Measurements from ENCODE around the gene PNCK.
"Not testable (repeated sequence)": the region's sequence is repeated elsewhere in the genome, so short reads cannot be mapped to it uniquely, and the experiment has no call there.

PNCK gene

DNA sequence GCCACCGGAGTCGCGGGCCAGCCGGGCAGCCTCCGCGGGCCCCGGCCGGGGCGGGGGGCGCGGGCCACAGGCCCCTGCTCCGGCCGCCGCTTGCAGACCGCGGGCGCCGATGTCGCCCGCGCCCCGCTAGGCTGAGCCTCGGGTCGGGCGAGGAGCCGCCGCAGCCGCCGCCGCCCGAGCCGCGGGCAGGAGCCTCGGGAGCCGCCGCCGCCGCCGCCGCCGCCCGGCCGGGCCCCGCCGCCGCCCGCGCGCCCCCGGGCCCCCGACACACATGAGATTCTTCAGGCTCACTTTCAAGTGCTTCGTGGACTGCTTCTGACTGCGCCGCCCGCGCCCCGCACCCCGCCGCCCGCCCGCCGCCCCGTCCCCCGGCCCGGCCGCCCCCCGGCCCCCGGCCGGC lies 14.5 kb upstream of the PNCK start:
- DNase-seq = no peak
- in situ Hi-C loops (cut with MboI; ENCODE audit: low pct_unique_long_range_greater_than_20kb, low sequenced_read_pairs) = no loop called here

GRCh38 chrX:153687121-153688039 lies 13.8 kb upstream of the PNCK start, which contains the start of gene SLC6A8:
TSS of gene SLC6A8 (plus strand) at chrX:153687926. CDS start at chrX:153688575, 649 bp downstream.
- in situ Hi-C loops (cut with MboI; ENCODE audit: low pct_unique_long_range_greater_than_20kb, low sequenced_read_pairs) = no loop called here
- DNase-seq = peak; percentile 58

DNA sequence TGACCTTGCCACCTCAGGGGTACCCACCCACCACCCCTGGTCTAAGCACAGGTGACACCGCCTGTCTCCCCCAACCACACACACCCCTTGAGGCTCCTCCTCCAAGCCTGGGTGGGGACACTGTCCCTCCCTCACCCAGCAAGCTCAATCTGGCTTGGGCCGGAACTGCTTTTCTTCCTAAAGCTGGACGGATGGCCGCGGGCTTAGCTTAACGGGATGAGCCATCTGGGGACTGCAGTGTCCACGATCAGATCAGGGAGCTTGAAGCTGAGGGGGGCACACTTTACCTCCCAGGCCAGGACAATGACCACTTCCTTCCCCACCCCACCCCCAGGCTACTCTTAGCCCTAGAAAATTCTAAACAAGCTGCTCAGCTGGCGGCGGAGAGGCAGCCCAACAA lies 13.1 kb upstream of the PNCK start:
- no peak for DNase-seq
- in situ Hi-C loops (cut with MboI; ENCODE audit: low pct_unique_long_range_greater_than_20kb, low sequenced_read_pairs) = no loop called here

DNA sequence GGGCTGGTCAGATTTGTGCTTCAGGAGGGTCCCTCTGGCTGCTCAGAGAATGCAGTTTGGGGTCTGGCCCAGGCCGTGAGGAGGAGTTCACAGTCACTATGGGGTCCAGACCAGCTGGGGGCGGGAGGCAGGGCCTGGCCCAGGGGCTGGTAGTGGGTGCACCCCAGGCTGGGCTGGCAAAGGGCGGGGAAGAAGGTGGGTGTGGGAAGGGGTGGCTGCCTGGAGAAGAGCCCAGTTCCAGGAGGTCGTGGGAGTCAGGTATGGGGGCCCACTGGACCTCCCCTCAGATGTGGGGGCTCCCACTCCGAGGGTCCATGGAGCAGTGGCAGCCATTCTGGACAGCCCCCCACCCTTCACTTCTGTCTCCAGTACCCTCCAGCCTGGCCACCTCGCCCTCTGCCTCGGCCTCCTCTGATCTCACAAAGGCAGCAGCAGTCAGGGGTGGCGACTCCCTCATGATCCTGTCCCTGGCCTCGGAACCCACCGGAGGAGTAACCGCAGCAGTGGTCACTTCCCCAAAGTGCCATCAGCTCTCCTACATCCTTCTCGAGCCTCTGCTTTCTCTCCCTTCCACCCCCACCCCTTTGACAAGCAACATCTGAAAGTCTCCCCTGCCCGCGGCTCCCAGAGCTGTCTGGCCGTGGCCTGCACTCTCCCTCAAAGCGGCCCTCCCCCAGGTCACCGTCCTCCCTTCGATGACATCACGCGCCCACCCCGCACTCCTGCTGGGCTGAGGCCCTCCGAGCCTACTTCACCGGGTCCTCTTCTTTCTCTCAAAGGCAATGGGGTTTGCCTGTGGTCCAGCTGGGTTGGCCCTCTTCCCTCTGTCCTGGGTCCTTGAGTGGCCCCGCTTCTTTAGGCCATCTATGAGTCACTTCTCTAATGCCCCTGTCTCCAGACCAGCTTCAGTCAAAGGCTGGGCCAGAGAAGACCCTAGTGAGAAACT lies 12.4 kb upstream of the PNCK start:
- peak; percentile 47 for DNase-seq
- in situ Hi-C loops (cut with MboI; ENCODE audit: low pct_unique_long_range_greater_than_20kb, low sequenced_read_pairs) = no loop called here

- no peak for DNase-seq
- in situ Hi-C loops (cut with MboI; ENCODE audit: low pct_unique_long_range_greater_than_20kb, low sequenced_read_pairs) = no loop called here
Measured at GRCh38 chrX:153685156-153685536, 11.5 kb upstream of the PNCK start.

DNA sequence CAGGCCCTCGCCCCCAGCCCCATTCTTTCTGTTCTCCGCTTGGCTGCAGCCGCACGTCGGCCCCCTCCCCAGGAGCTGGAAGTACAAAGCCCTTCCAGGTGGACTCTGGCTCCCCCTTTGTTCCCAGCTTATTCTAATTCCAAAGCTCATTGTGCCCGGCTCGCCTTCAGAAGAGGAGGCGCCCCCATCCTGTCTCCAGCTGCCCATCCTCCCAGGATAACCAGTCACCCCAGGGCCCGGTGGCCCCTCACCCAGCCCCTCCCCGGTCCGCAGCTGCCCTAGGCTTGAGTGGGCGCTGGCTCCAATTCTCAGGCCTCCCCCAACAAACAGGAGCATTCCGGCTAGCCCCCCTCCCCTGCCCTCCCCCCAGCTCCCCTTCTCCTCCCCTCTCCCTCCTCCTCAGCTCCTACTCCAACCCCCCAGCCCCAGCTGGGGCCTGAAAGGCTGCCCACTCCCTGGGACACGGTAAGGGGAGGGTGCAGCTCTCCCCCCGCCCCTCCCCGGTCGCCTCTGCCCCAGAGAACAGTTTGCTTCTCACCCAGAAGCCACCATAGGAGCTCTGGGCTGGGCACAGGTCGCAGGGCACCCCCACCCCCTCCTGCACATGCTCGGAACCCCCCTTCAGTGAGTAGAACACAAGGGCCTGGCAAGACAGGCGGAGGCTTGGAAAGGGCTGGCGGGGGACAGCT lies 11.0 kb upstream of the PNCK start:
- in situ Hi-C loops (cut with MboI; ENCODE audit: low pct_unique_long_range_greater_than_20kb, low sequenced_read_pairs) = no loop called here

GRCh38 chrX:153683486-153683885 lies 9.9 kb upstream of the PNCK start:
- DNase-seq; in situ Hi-C loops (cut with MboI; ENCODE audit: low pct_unique_long_range_greater_than_20kb, low sequenced_read_pairs): not testable (repeated sequence)

More for the DNA sequence above, 11.0 kb upstream of the PNCK start:
- DNase-seq = no peak

DNA sequence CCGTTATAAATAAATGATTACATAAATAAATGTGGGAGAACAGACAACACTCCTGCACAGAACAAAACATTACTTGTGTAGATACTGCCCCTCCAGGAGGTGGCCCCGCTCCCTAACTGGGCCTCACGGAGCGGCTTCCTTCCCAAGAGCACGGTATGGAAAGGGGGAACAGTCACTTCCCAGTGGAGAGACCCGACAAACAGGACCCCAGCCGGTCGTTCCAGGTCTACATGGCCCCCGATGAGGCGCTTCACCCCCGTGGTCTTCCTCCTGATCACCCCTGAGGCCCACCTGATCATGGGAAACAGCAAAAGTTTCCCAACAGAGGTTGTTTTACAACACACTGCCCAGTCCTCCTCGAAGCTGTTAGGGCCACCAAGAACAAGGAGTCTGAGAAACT lies 7.6 kb upstream of the PNCK start:
- no peak for DNase-seq
- in situ Hi-C loops (cut with MboI; ENCODE audit: low pct_unique_long_range_greater_than_20kb, low sequenced_read_pairs) = no loop called here

- in situ Hi-C loops (cut with MboI; ENCODE audit: low pct_unique_long_range_greater_than_20kb, low sequenced_read_pairs) = loop anchor here (25.0 kb wide), 2 partner anchors 112 to 712 kb away; no protein-coding TSS in a partner anchor
- DNase-seq = no peak
Measured at GRCh38 chrX:153674219-153674851, 722 bp upstream of the PNCK start.

DNA sequence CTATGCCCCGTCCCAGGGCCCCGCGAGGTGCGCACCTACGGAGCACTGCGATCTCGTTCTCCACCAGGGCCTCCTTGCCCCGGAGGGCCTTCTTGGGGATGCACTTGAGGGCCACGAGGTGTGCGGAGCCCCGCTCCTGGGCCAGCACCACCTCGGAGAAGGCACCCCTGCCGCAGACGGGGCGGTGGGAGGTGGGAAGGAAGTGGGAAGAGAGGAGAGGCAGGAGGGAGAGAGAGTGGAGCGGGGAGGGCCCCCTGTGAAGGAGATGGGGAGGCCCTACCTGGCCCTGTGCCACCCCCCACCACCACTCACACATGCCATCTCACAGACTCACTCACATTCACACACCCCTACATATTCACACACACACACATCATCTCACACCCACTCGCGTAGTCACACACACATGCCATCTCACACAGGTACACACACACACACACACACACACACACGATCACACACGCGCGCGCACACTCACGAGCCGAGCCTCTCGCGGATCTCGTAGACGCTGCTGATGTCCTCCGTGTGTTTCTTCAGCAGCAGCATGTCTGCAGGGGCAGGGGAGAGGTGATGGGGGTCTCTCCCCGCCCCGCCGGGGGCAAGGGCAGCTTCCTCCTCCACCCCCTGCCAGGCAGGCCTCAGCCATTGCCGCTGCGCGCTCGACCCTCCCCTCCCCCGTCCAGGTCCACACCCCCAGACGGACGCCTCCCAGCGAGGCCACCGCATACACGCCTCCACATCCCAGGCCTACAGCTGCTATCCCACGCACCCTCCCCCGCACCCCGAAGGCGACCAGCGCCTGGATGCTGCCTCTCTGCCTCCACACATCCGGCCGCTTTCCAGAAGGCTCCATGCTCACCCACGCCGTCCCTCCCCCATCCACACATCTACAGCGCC lies 834 bp downstream of the PNCK start:
- peak; percentile 61 for DNase-seq
- in situ Hi-C loops (cut with MboI; ENCODE audit: low pct_unique_long_range_greater_than_20kb, low sequenced_read_pairs) = loop anchor here (25.0 kb wide), 2 partner anchors 110 to 710 kb away; no protein-coding TSS in a partner anchor

DNA sequence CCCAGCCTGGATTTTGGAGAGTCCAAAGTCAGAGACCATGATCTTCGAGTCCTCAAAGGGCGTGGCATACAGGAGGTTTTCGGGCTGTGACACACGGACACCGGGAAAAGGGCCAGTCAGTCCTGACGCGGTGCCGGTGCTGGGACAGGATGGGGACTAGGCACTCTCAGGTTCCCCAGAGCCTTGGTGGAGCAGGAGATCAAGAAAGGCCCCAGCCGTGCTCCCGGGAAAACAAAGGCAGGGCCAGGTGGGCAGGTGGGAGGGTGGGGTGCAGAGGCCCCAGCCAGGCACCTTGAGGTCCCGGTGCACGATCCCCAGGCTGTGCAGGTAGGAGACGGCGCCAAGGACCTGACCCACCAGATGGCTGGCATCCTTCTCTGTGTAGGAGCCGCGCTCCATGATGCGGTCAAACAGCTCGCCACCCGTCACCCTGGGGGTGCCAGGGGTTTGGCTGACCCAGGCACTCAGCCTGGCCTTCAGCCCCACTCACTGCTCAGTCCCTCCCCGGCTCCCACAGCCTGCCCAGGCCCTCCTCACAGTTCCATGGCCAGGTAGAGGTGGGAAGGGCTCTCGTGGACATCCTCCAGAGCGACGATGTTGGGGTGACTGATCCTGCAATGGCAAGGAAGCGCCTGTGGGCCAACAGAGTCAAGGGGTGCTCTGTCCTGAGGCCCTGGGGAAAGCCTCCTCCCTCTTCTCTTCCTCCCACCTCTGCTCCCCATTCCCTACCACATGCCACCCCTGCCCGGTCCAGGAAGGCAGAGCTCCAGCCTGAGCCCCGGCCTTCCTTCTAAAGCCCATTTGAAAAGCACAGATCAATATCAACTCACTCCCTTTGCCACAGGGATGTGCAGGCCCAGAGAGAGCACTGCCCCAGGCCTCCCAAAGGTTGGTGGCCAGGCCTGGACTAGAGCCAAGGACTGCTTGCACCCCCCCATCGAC lies 1.8 kb downstream of the PNCK start:
- in situ Hi-C loops (cut with MboI; ENCODE audit: low pct_unique_long_range_greater_than_20kb, low sequenced_read_pairs) = loop anchor here (25.0 kb wide), 2 partner anchors 110 to 710 kb away; no protein-coding TSS in a partner anchor
- DNase-seq = no peak

DNA sequence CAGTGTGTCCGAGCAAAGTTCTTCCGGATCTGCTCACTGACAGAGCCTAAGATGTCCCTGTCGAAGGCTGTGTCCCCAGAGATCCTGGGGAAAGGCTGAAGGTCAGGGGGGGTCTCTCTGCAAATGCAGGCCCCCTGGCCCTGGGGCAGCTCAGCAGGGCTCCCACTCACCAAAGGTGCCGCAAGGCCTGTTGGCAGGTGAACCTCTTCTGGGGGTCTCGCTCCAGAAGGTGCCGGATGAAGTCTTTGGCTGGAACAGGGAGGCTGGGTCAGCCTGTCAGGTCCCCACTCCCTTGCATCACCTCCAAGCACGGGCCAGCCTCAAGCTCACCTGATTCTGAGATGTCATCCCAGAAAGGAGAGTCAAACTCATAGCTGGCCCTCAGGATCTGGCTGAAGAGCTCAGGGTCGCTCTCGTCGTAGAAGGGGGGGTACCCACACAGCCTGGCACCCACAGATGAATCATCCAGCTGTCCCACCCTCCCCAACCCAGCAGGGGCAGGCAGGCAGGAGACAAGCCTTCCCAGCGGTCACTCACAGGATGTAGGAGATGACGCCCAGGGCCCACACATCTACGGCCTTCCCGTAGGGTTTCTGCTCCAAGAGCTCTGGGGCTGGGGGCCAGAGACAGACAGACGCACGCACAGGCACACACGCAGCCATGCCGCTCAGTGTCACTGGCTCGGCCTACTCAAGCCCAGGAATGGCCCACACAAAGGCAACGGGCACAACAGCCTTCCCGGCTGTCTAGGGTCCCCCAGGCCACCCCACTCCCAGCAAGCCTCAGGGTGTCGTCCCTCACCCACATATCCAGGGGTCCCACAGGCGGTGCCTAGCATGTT lies 2.6 kb downstream of the PNCK start:
- no peak for DNase-seq
- in situ Hi-C loops (cut with MboI; ENCODE audit: low pct_unique_long_range_greater_than_20kb, low sequenced_read_pairs) = loop anchor here (25.0 kb wide), 2 partner anchors 109 to 709 kb away; no protein-coding TSS in a partner anchor

DNA sequence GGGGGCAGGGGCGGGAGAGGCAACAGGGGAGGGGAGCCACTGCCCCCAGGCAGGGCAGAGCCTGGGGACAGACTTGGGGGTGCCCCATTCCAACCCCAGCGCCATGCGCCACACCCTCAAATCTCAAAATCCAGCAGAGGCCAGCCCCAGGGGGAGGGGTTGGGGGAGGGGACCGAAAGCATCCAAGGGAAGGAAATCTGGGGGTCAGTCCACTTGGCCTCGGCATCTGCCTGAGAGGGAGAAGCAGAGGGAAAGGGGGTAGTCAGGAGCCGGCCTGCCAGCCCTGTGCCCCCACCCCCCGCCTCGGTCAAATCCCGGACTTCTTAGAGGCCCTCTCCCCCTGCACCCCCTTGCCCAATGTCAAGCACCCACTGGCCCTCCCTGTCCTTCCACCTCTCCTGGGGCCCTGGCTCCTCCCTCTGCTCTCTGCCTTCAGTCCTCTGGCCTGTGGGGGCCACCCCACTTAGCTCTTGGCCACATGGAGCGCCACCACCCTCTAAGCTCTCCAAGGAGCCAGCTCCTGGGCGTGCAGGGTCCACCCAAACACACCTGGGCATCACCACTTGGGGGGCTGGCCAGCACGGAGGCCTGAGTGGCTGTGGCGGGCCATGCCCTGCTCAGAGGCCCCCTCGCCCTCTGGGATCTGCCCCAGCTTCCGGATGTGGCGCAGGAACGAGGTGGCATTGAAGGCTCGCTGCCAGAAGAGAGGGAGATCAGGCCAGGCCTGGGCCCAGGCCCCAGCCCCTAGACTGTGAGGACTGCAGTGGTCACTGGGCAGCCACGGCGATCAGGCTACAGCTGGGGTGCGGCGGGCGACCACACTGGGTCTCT lies 3.5 kb downstream of the PNCK start:
- in situ Hi-C loops (cut with MboI; ENCODE audit: low pct_unique_long_range_greater_than_20kb, low sequenced_read_pairs) = loop anchor here (25.0 kb wide), 2 partner anchors 108 to 708 kb away; no protein-coding TSS in a partner anchor
- DNase-seq = no peak

DNA sequence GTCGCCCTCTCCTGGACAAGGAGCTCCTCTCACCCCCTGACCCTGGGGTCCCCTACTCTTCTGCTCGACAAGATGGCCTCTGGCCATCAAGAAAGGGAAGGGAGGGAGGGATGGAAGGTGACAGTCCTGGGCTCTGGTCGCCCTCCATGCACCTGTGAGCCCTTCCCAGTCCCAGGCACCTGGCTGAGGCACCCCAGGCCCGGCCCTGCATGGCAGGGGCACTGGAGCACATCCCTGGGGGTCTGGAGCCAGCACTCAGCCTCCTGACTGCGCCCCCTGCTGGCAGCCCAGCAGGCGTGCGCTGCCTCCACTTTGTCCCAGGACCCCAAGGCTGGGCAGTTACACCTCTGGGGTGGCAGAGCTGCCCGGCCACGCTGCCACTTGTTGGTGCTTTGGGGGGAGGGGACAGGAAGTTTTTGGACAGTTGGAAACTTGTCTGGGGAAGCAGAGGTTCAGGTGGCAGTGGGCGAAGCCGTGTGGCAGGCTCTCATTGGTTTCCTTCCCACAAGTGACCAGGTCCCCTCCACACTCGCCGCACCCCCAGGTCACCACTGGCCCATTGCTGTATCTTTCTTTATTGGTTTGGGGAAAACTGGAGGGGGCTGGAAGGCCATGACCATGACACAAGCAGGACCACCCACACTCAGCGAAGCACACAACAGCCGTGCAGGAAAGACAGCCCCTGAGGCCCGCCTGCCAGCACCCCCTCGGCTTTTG lies 4.3 kb downstream of the PNCK start:
- in situ Hi-C loops (cut with MboI; ENCODE audit: low pct_unique_long_range_greater_than_20kb, low sequenced_read_pairs) = loop anchor here (25.0 kb wide), 2 partner anchors 107 to 707 kb away; no protein-coding TSS in a partner anchor
- peak; percentile 83 for DNase-seq

Measured in KBM-7 (cell line).